GM10847 (cell line): ENCODE measurements around the gene DHRS12.

Source experiments
- POLR2A ChIP-seq: IDR thresholded peaks from 2 replicates; pipeline ENCODE4 v1.6.1; 2011; ENCODE audit not compliant: insufficient read length; ENCODE audit errors: extremely low read depth

Gene DHRS12

DNA sequence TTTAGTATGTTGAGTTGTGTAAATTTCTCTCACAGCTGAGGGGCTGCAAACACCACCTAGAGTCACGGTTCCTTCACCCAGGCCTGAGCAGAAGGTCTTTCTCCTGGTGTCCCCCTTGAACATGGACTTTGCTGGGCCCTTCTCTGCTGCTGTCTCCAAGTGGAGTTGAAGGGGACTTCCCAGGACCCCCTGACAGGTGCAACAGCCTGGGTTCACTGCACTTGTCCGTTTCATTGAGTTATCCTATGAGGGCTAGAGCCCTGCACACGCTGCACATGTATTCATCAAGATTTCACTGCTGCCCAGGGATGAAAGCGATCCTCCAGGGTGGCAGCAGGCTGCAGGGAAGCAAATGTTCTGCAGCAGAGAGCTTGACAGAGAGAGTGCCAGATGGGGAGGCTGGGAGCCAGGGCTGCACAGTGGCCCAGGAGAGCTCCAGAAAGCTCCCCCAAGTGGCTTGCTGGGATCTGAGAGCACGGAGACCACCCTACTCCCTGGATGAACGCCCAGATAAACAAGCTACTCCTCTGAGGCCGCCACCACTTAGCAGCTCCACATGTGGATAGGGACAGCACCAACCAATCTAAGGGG, 30.7 kb upstream of the DHRS12 start:
- TF ChIP-seq POLR2A = no peak

DNA sequence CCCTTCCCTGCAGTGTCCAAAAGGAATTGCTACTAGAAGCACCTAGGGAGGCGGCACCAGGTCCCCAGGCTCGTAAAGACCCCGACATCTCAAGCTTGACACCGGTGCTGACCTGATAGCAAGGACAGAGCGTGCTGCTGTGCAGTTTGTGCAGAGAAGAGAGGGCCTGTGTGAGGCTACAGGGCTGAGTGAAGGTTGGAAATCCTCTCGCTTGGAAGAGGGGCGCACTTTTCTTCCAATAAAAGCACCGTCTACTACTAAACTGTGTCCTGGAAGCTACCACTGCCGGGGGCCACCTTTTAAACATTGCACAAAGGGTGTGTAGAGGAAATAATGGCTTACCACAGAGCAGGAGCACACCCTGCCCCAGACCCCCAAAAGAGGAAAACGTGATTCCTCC, 30.0 kb upstream of the DHRS12 start:
- TF ChIP-seq POLR2A = no peak

GRCh38 chr13:51832471-51833152, 28.6 kb upstream of the DHRS12 start:
- no peak for TF ChIP-seq POLR2A

- TF ChIP-seq POLR2A = no peak
These were observed 27.6 kb upstream of the DHRS12 start for GRCh38 chr13:51831519-51831918.

GRCh38 chr13:51829568-51829899, 25.6 kb upstream of the DHRS12 start:
- TF ChIP-seq POLR2A = no peak

- no peak for TF ChIP-seq POLR2A
These were observed 25.0 kb upstream of the DHRS12 start for GRCh38 chr13:51828730-51829567.

- no peak for TF ChIP-seq POLR2A
These were observed 23.3 kb upstream of the DHRS12 start for GRCh38 chr13:51827254-51827653.

DNA sequence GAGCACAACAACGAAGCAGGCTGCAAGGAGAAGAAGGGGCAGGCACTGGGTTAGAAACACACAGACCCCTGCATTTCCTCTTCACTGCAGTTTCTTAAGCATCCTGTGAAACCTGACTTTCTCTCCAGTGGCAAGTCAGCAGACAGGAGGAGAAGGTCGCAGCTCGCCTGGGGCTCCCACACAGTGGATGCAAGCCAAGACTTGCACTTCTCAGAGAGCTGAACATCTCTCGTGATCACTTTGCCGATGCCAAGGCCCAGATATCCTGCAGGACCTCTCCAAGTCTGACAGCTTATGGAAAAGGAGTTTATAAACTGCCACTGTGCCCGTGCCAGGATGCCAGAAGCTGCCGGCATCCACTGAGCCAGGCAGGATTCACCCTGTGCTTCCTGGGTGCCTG, 22.6 kb upstream of the DHRS12 start:
- no peak for TF ChIP-seq POLR2A

GRCh38 chr13:51825681-51826254, 21.8 kb upstream of the DHRS12 start:
- TF ChIP-seq POLR2A = no peak

DNA sequence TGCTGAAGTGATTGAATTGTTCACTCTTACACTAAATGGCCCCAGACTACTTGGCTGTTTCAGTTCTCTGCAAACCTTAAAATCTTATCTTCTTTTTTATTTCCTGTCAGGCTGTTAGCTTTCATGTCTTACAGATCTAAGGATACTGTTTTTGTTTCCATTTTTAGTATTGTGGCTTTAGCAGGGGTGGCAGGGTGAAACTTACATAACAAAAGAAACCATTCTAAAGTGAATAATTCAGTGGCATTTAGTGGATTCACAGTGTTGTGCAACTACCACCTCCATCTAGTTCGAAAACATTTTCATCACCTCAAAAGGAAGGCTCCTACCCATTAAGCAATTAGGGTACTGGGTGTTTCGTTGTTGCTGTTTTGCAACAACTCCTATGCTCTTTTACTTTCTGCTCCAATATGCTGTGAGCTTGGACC, 21.2 kb upstream of the DHRS12 start:
- TF ChIP-seq POLR2A = no peak

- no peak for TF ChIP-seq POLR2A
These were observed 19.9 kb upstream of the DHRS12 start for GRCh38 chr13:51823863-51824262.

DNA sequence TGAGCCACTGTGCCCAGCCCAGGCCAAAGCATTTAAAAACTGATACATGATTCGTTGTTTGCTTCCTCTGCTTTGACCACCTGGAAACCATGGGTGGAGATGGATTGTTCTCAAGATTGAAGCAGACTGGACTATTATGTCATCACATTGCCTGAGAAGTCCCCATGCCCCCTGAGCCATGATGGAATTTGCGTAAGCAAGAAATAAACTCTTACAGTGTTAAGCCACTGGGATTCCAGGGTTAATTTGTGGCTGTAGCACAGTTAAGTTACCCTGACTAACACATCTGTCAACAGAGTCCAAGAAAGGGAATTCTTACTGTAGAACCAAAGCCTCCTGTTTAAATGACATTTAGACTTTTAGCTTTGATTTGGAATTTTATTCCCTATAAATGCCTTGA, 19.4 kb upstream of the DHRS12 start:
- TF ChIP-seq POLR2A = no peak

- no peak for TF ChIP-seq POLR2A
These were observed 18.3 kb upstream of the DHRS12 start for GRCh38 chr13:51822106-51822815.

DNA sequence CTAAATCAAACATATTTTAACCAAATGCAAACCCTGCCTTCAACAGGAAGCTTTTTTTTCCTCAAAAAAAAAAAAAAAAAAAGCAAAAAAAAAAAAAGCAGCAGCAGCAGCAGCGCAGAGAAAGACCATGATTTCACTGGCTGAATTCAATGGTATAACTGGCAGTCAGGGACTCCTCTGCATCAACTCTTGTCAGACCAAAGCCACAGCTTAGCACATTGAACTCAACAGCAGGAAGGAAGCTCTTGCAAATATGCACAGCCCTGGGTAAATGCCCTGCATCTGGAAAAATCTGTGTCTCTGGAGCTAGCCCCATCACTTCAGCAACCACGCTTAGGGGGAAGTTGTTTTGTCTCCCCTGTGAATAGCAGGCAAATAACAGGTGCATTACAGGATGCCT, 17.6 kb upstream of the DHRS12 start:
- TF ChIP-seq POLR2A = no peak

- TF ChIP-seq POLR2A = no peak
These were observed 16.1 kb upstream of the DHRS12 start for GRCh38 chr13:51820016-51820597.

DNA sequence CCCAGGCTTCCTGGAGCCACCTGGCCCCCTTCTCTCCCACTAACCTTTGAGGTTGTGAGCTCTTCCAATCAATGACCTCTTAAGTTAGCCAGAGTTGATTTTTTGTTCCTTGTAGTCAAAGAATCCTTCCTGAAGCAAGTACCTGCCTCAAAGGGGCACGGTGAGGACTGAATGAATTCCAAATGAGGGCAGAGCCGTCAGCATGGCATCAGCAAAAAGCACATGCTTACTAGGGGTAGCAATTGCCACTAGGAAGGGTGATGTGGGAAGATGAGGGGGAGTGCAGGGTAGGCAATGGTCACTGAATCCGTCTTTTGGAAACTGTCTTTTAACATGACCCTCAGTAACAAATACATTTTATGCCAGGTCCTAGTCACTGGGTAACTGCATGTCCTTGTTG, 15.6 kb upstream of the DHRS12 start:
- TF ChIP-seq POLR2A = no peak
